ENCODE measurements around the gene EPHB3. TPM values are rescaled to one million over a fixed set of nuclear protein-coding genes. Genes with fewer than 3 reads are reported as not detected.

The EPHB3 gene
- total RNA-seq, 1 donor from 2014 or later = 7.2 TPM

DNA sequence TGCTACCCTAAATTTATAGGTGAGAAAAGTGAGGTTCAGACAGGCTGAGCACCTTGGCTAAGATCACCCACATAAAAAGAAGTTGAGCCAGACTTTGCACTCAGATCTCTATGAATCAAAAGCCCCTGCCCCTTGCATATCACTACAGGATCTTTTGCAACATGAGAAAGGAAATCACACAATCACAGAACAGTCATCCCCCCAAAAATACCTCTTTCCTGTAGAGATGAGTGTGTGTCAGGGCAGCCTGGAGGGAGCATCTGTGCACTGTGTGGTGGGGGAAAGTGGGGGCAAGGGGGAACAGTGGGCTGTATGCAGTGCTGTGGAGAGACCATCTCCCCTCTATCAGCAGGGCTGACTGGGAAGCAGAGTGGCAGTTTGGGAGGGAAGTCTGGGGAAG lies 46.6 kb downstream of the EPHB3 start:
- TF ChIP-seq, protein P1, sequence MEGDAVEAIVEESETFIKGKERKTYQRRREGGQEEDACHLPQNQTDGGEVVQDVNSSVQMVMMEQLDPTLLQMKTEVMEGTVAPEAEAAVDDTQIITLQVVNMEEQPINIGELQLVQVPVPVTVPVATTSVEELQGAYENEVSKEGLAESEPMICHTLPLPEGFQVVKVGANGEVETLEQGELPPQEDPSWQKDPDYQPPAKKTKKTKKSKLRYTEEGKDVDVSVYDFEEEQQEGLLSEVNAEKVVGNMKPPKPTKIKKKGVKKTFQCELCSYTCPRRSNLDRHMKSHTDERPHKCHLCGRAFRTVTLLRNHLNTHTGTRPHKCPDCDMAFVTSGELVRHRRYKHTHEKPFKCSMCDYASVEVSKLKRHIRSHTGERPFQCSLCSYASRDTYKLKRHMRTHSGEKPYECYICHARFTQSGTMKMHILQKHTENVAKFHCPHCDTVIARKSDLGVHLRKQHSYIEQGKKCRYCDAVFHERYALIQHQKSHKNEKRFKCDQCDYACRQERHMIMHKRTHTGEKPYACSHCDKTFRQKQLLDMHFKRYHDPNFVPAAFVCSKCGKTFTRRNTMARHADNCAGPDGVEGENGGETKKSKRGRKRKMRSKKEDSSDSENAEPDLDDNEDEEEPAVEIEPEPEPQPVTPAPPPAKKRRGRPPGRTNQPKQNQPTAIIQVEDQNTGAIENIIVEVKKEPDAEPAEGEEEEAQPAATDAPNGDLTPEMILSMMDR (IDR thresholded peaks at IDR 0.05) = no peak
- H3K27me3 Mint-ChIP-seq (ENCODE audit: low read depth) = peaks cover 9% of the 10 kb centered on the region
- H3K4me1 Mint-ChIP-seq (ENCODE audit: low read depth) = peaks cover 13% of the 10 kb centered on the region
- H3K27ac Mint-ChIP-seq (ENCODE audit: unreplicated experiment) = no peak overlapping the region
- H3K4me3 Mint-ChIP-seq (ENCODE audit: unreplicated experiment) = no peak overlapping the region
- H3K9me3 Mint-ChIP-seq (ENCODE audit: low read depth) = no peaks in the 10 kb centered on the region
- H3K36me3 Mint-ChIP-seq (ENCODE audit: low read depth) = peaks cover 2% of the 10 kb centered on the region
- no peak for DNase-seq (ENCODE audit: low spot score)

DNA sequence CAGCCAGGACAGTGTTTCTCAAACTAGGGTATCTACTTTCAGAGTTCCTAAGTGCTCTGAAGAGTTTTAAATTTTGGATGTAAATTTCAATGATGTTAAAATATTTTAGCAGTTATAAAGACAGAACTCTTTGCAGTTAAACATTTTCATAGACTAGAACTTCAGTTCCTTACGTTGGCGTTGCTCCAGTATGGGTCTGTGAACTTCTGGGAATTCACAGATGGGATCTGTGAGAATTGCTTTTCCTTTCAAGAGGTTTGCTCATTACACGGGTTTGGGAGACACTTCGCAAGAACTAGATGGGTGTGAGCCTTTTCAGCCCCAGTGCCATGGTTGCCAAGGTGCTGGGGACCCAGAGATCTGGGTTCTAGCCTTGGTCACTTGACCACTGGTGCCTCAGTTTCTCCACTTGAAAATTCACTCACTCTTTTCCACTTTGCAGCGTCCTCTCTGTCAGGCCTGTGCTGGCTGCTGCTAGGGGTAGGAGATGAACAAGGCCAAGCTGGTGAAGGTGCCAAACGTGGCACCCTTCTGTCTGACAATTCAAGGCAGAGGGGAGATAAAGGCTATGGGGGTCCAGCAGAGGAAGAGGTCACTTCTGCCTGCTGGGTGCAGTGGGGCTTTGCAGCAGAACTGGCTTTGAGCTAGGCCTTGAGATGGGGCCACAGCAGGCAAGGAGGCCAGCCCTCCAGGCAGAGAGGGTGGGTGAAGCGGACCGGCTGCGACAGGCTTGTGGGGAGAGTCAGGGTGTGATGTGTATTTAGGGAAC lies 48.1 kb downstream of the EPHB3 start:
- Mint-ChIP-seq H3K27me3 (ENCODE audit: low read depth) (peaks cover 9% of the 10 kb centered on the region), H3K9me3 (ENCODE audit: low read depth) (no peaks in the 10 kb centered on the region), H3K4me1 (ENCODE audit: low read depth) (peaks cover 3% of the 10 kb centered on the region), H3K4me3 (ENCODE audit: unreplicated experiment) (no peak overlapping the region), H3K27ac (ENCODE audit: unreplicated experiment) (no peak overlapping the region), H3K36me3 (ENCODE audit: low read depth) (peaks cover 2% of the 10 kb centered on the region)
- TF ChIP-seq, protein P1 (IDR thresholded peaks at IDR 0.05) = no peak
- no peak for DNase-seq (ENCODE audit: low spot score)

- Mint-ChIP-seq H3K4me1 (ENCODE audit: low read depth) (no peaks in the 10 kb centered on the region), H3K27ac (ENCODE audit: unreplicated experiment) (no peak overlapping the region), H3K9me3 (ENCODE audit: low read depth) (no peaks in the 10 kb centered on the region), H3K4me3 (ENCODE audit: unreplicated experiment) (no peak overlapping the region), H3K27me3 (ENCODE audit: low read depth) (peaks cover 9% of the 10 kb centered on the region), H3K36me3 (ENCODE audit: low read depth) (peaks cover 2% of the 10 kb centered on the region)
- TF ChIP-seq, protein P1 (IDR thresholded peaks at IDR 0.05) = no peak
- DNase-seq (ENCODE audit: low spot score) = no peak
Measured at GRCh38 chr3:184610245-184610871, 48.8 kb downstream of the EPHB3 start.

DNA sequence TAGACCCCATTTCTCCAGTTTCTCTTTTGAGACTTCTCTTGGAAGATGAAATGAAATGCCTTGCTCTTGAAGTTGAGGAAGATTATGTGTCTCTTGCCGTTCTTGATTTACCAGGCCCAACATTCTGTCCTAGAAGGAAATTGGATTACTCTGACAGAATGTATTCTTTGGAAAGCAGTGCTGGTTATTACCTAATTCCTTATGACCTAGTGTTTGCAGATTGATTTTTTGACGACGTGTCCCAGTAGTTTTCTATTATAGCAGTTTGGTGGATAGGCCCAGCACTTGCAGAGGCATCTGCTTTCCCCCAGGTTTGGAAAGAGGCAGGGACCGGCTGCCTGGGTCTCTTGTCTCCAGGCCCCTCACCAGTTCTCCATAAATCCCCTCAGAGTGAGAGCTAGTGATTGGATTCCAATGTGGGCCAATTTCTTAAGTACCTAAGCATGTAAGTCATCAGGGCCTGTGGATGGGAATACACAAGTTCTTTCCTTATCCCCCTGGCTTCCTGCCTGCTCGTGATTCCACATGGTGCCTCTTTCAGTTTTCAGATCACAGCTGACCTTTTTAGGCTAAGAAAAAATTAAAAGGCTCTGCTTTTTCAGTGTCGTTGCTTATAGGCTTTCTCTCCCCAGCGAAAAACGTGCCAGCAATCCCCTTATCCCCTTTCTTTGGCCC lies 50.2 kb downstream of the EPHB3 start:
- H3K9me3 Mint-ChIP-seq (ENCODE audit: low read depth) = no peaks in the 10 kb centered on the region
- H3K4me3 Mint-ChIP-seq (ENCODE audit: unreplicated experiment) = no peak overlapping the region
- no peak for DNase-seq (ENCODE audit: low spot score)
- peaks cover 2% of the 10 kb centered on the region for H3K36me3 Mint-ChIP-seq (ENCODE audit: low read depth)
- H3K4me1 Mint-ChIP-seq (ENCODE audit: low read depth) = no peaks in the 10 kb centered on the region
- H3K27me3 Mint-ChIP-seq (ENCODE audit: low read depth) = peaks cover 15% of the 10 kb centered on the region
- no peak overlapping the region for H3K27ac Mint-ChIP-seq (ENCODE audit: unreplicated experiment)
- TF ChIP-seq, protein P1 (IDR thresholded peaks at IDR 0.05) = no peak

GRCh38 chr3:184615396-184615795 lies 53.8 kb downstream of the EPHB3 start:
- Mint-ChIP-seq H3K9me3 (ENCODE audit: low read depth) (no peaks in the 10 kb centered on the region), H3K36me3 (ENCODE audit: low read depth) (peaks cover 2% of the 10 kb centered on the region)

More at GRCh38 chr3:184615396-184615795, 53.8 kb downstream of the EPHB3 start:
- Mint-ChIP-seq H3K27me3 (ENCODE audit: low read depth) (peaks cover 13% of the 10 kb centered on the region), H3K4me1 (ENCODE audit: low read depth) (peaks cover 7% of the 10 kb centered on the region), H3K4me3 (ENCODE audit: unreplicated experiment) (no peak overlapping the region), H3K27ac (ENCODE audit: unreplicated experiment) (no peak overlapping the region)
- DNase-seq (ENCODE audit: low spot score) = no peak
- TF ChIP-seq, protein P1 (IDR thresholded peaks at IDR 0.05) = no peak

Measured in chondrocyte (in vitro differentiated cells).